Measurements from ENCODE around the gene BRMS1L.

Gene BRMS1L

DNA sequence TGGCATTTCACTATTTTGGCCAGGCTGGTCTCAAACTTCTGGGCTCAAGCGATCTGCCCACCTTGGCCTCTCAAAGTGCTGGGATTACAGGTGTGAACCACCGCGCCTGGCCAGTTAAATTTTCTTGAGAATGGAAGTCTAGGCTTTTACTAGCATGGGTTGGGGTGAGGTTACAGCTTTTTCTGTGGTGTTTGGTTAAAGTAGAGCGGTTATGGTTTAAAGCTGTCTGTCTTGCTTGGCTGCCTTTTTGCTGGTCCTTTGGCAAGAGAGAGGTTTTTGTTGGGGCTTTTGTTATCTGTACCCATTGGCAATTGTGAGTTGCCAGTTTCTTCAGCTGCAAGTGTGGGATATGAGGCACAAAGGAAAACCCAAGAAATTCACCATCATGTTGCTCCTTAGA lies 84.1 kb downstream of the BRMS1L start:
- FAIRE-seq: peak; percentile 26
- DNase-seq (ENCODE audit: extremely low spot score, insufficient read length, low read depth): no peak

GRCh38 chr14:35911097-35911496 lies 85.0 kb downstream of the BRMS1L start:
- no peak for DNase-seq (ENCODE audit: extremely low spot score, insufficient read length, low read depth)
- no peak for FAIRE-seq

- DNase-seq (ENCODE audit: extremely low spot score, insufficient read length, low read depth): no peak
- peak; percentile 86 for FAIRE-seq
These were observed 89.0 kb downstream of the BRMS1L start for GRCh38 chr14:35915185-35915584.

- FAIRE-seq (no peak), DNase-seq (ENCODE audit: extremely low spot score, insufficient read length, low read depth) (no peak)
These were observed 89.6 kb downstream of the BRMS1L start for GRCh38 chr14:35915775-35916174.

Data from GM18507 (cell line).